Measurements from ENCODE around the gene CDC42EP5.

Gene CDC42EP5

DNA sequence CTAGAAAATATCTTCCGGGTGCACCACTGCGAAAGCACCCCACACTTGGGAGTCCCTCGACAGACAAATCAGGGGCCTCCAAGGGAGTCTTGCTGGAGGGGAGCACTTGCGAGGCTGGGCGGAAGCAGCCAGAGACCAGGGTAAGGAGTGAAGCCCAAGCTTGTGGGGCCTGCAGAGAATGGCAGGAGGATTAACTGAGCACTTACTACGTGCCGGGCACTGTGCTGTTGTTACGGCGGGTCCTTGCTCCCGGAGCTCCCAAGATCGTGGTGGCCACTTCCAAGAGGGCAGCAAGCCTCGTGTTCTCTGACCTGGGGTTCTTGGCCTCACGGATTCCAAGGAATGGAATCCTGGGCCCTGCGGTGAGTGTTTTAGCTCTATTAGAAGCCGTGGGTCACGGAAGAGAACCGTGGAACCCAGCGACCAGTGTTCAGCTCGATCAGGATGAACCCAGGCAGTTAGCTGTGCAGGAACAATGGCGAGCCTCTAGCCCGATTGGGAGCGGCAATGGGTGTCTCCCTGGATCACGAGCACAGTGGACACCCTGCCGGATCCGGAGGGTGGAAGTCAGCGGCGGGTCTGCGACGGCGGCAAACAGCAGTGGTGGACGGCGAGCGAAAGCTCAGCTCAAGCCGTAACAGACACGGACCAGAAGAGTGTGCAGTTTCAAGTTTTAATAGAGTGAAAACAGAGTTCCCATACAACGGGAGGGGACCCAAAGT lies 48.3 kb downstream of the CDC42EP5 start:
- no peak for DNase-seq

DNA sequence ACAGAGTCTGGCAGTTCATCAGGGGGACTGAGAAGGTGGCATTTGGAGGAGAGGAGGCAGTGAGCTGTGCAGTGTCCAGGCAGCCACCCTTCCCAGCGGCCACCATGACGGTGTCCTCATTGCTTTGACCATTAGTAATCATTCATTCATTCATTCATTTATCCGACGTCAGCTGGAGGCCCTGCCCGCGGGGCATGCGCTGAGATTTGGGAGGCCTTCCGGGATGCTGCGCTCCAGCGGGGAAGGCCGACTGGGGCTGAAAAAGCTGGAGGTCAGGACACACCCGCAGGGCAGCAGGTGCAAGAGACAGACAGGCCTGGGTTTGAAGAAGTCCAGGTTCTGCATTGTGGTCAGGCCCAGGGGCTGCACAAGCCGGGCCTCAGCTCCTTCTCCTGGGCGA lies 48.9 kb downstream of the CDC42EP5 start:
- DNase-seq, result no peak

DNA sequence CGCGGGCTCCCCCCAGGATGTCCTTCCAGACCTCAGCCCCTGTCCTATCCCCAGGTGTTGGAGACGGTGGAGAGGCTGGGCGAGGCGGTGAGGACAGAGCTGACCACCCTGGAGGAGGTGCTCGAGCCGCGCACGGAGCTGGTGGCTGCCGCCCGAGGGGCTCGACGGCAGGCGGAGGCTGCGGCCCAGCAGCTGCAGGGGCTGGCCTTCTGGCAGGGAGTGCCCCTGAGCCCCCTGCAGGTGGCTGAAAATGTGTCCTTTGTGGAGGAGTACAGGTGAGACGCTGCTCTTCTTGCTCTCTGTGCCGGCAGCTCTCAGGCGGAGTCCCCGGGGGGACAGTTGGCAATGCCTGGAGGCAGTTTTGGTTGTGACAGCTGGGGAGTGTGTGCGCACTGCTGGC lies 51.0 kb downstream of the CDC42EP5 start:
- no peak for DNase-seq

DNA sequence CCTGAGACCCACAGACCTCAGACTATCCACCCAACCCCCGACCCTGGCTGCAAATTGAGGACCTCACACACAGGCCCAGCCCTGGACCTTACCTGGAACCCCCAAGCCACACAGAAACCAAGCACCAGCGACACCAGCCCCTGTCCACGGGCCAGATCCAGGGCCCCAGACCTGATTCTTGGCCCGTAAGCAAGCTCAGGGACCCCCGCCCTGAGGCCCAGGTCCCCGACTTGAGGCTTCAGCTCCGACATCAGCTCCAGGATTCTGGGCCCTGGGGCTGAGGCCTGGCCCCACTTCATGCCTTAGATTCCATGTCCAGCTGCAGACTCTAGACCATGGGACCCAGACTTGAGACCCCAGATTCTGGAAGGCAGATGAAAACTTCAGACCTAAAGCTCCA lies 51.6 kb downstream of the CDC42EP5 start:
- no peak for DNase-seq

DNA sequence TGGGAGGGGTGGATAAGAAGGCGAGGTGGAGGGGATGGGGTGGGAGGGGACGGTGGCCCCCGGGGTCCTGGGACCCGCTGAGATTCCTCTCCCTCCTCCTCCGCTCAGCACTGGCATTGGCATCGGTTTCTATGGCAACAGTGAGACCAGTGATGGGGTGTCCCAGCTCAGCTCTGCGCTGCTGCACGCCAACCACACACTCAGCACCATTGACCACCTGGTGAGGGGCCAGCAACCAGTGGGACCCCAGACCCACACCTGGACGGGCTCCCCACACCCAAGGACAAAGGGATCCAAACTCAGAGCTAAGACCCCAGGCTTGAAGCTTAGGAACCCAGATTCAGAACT lies 52.0 kb downstream of the CDC42EP5 start:
- no peak for DNase-seq

DNA sequence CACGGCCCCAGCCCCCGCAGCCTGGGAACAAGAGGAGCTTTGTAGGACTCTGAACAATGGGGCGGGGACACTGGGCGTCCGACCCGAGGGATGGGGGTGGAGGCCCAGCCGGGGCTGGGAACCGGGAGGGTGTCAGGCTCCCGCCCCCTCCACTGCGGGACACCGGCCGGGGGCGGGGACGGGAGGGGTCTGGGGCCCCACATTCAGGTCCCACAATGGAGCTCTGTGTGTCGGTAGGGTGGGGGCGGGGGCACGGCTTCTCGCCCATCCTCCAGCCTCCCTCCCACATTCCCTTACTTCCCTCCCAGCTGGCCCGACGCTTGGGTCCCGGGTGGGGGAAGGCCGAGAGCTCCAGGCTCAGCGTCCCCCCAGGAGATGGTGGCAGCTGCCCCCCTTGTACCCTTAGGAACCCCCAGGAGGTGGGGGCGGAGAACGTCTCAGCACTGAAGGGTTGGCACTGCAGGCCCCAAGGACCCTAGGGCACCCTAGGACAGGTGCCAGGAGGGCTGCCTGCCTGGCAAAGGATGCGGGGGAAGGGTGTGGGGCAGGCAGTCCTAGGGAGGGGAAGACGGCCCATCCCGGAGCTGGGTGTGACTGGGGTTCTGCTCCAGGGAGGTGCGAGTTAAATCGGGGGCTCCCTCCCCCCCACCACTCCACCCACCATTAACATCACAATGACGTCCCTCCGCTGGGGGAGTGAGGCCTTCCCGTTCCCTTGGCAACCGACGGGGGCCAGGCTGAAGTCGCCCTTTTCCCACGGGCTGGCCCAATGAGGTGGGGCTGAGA lies 52.5 kb downstream of the CDC42EP5 start:
- DNase-seq, result no peak

DNA sequence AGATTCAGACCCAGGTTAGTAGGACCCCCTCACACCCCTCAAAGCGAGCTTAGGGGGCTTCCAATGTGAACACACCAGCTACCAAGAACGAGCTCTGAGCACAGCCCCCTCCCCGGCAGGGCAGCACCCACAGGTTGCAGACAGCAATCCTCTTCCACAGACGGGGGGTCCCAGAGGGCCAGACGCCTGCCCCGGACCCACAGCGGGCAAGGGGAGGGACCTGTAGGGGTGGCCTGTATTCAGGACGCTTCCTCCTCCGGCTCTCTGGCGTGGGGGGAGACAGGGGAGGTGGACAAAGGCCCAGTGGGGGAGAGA lies 53.1 kb downstream of the CDC42EP5 start:
- no peak for DNase-seq

DNA sequence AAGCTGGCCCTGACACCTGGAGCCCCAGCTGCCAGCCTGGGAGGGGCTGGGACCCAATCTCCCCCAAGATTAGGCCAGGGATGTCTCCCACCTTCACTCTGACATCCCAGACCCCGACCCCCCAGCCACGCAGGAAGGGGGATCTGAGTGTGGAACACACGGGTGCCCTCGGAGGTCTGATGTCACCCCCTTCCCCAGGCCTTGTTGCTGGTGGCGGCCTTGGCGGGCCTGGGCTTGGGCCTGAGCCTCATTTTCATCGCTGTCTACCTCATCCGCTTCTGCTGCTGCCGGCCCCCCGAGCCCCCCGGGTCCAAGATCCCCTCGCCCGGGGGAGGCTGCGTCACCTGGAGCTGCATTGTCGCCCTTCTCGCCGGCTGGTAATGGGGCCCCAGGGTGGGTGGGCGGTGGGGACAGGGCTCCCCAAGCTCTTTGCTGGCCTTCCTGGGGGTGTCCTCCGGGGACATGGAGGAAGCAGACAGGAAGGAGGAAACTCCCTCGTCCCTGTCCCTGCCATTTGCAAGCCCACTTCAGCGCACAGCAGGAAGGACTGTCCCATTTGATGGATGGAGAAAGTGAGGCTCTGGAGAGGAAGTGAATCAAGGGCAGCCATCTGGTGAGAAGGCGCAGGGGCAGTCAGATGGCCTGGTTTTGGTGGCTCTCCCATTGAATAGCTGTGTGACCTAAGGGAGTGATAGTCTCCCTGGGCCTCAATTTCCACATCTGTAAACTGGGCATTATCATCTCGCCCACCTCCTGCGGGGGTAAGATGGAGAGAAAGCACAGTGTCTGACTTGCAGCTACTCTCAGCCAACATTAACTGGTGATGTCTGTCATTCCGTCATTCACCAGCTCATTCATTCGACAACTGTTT lies 53.9 kb downstream of the CDC42EP5 start:
- no peak for DNase-seq

DNA sequence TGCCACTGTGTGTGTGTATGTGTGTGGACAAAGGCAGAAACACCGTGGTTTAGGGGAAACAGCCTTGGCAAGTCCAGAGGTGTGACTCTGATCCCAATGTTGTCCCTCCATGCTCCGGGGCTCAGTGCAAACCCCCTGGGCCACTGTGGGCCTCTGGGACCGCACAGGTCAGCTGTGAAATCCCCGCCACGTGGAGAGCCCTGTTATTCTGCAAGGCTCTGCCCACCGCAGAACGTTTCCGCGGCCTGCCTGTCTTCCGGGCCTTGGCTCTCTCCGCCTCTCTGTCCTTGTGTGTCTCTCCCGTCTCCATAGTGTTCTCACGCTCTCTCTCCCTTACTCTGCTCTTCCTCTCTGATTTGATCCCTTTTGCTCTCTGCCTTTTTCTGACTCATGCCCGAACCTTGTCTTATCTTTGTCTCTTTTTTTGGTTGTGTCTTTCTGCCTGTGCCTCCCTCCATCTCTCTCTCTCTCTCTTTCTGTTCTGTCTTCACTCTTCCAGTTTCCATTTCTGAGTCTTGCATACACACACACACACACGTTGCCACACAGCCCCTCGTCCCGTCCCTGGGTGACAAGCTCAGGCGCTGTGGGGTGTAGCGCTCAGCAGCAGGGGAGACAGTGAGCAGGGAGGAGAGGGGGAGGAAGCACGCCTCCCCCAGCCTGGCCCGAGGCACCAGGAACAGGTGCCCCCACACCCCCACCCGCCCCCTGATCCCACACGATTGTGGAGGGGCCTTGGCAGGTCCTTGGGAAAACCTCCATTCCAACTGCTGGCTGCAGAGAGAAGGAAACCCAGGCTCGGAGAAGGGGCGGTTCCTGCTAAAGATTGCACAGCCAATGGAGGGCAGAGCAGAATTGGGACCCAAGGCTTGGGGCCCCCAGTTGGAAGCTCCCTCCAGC lies 54.8 kb downstream of the CDC42EP5 start:
- no peak for DNase-seq

DNA sequence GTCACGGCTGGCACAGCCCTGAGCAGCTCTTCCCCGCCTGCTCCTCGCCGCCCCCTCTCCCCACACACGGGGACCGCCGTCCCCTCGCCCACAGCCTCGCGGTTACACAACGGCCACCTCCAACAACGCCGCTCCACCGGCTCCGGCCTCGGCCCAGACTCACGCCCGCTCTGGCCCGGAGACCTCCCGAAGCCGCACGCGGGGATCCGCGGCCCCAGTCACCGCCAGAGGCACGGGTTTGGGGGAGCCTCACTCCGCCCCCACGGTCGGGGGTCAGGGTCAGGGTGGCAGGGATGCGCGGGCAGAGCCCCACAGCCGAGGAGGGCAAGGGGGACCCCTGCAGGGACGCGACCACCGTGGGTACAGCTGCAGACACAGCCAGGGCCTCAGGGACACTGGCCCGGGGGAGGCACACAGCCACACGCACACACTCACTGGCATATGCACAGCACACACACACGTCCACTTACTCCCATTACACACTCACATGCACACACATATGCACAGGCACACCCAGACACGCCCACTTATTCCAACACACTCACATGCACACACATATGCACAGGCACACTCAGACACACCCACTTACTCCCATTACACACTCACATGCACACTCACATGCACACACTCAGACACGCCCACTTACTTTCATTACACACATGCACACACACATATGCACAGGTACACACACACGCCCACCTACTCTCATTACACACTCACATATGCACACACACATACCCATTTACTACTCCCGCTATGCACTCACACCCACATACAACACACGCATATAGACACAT lies 56.2 kb downstream of the CDC42EP5 start:
- no peak for DNase-seq

DNA sequence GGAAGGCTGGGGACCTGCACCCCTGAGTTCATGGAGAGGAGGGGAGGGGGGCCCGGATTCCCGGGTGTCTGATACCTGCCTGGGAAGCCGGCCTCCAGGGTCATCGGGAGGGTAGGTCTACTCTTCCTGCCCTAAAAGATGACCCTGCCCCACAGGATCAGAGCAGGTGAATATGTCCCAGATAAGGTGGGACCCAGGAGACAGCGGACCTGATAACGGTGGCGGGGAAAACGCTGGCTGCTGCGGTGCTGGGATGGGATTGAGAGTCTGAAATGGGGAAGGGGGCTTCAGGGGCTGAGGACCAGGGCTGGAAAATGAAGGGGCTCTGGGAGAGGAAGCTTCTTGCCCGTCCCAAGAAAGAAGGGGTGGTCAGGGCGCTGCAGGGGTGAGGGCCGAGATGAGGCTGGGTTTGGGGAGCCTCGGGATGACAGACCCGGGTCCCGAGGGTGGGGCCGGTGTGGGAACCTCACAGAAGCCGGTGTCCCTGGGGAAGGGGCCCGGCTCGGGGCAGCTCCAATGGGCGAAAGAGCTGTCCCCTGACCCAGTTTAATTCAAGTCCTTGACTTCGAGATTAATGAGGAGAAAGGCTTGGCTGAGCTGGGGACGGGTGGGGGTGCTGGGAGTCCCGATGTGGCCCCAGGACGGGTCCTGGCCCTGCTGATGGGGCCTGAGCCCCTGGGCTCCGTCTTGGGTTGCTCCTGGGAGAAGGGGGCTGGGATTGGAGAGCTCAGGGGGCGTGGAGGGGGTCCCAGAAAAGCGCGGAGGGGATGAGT lies 57.0 kb downstream of the CDC42EP5 start:
- no peak for DNase-seq

DNA sequence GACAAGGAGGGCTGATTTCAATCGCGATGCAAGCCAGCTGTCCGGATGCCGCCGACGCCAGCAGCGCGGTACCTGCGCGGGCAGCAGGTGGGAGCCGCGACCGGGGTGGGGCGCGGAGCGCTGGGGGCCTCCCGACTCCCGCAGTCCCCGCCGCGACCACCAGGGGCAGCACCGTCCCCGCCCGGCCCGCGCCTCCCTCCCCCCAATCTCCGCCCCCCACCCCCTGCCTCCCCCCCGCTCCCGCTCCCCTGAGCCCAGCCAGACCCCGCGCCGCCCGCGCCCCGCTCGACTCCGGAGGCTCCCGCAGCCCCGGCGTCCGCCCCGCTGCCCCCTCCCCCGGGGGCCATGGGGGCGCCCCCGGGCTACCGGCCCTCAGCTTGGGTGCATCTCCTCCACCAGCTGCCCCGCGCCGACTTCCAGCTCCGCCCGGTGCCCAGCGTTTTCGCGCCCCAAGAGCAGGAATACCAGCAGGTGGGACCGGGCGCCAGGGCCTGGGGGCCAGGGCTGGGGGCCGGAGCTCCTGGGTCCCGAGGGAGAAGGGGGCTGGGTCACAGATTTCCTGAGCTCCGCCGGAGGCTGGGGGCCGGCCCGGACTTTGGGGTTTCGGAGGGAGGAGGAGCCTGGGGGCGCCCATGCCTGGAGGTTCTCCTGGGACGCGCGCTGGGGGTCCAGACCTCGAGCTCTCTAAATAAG lies 57.7 kb downstream of the CDC42EP5 start, which contains the start of gene TTYH1:
TTYH1 (plus strand) TSS at position 257 of the 693 bp plus-strand sequence; CDS start at position 346, 89 bp downstream.
- DNase-seq, result no peak
